Measurements from ENCODE around the gene SIAE. TPM values are rescaled to one million over a fixed set of nuclear protein-coding genes. Genes with fewer than 3 reads are reported as not detected.
A peak's percentile ranks its signal among the peaks of the same experiment; 100 is the strongest.

Gene SIAE, protein sequence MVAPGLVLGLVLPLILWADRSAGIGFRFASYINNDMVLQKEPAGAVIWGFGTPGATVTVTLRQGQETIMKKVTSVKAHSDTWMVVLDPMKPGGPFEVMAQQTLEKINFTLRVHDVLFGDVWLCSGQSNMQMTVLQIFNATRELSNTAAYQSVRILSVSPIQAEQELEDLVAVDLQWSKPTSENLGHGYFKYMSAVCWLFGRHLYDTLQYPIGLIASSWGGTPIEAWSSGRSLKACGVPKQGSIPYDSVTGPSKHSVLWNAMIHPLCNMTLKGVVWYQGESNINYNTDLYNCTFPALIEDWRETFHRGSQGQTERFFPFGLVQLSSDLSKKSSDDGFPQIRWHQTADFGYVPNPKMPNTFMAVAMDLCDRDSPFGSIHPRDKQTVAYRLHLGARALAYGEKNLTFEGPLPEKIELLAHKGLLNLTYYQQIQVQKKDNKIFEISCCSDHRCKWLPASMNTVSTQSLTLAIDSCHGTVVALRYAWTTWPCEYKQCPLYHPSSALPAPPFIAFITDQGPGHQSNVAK
- 34.4 TPM for total RNA-seq

- ATAC-seq (peak; percentile 98), DNase-seq (ENCODE audit: low spot score) (peak; percentile 94)
Observed at GRCh38 chr11:124673333-124674167, at the start of gene SIAE, which contains the start of gene SPA17. Gene SIAE (minus strand): TSS chr11:124673739. CDS start chr11:124673708, 31 bp downstream. Gene SPA17 (plus strand): TSS chr11:124673904. CDS start chr11:124675265, 1,361 bp downstream.

DNA sequence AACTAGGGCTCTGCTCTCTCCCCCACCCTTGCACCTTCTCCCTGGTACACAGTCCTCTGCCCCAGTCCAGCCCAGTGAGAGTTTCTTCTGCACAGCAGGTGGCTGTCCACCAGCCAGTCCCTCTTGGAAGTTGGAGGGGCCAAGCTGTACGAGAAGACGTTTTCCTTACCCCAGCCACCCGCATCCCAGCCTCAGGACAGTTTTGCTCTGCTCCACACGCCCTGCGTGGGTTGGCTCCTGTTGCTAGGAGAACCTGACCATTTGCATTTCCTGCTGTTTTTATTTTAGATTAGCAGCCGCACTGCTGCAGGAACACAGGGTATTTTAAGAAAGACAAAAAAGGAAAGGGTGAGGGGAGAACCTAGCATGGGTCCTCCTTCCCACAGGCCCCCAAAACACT is 48.6 kb upstream of the SIAE start:
- DNase-seq (ENCODE audit: low spot score) (no peak), ATAC-seq (no peak)

- no peak for ATAC-seq
- no peak for DNase-seq (ENCODE audit: low spot score)
Observed at GRCh38 chr11:124719534-124719933, 46.0 kb upstream of the SIAE start.

- ATAC-seq, result no peak
Observed at GRCh38 chr11:124718801-124719200, 45.3 kb upstream of the SIAE start.

DNA sequence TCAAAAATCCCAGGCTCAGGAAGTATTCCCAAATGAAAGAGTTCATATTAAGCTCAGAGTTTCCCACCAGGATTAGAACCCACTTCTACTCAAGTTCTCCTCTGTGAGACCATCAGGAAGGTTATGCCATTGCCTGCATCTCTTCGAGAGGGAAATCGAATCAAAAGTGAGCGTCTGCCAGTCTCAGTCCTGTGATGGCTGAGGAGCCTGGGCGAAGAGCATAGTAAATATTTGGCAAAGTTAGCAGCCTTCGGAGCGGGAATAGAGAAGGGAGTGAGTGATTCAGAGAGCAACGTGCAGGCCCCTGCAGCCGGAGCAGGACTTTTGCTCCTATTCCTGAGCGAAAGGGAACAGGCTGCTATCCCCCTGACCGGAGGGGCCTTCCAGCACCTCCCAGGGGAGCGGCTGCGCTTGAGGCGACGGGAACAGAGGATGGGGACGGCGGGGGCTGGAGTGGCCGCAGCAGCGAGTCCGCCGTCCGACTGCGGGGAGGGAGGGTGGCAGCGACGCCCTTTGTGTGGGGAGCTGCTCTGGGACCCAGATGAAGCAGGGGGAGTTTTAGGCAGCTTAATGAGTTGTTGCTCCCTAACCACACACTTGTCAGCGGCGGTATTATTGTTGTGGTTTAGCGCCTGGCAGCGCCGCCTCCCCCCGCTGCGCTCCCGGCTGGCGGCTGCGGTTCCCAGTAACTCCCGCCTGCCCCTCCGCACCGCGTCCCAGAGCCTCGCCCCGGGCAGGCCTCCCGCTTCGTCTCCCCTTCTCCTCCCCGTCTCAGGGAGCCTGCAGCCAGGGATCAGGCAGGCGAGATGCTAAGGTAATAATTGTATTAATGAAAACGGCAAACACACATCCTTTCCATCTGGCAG is 44.5 kb upstream of the SIAE start:
- DNase-seq (ENCODE audit: low spot score) (no peak), ATAC-seq (peak; percentile 61)

More at GRCh38 chr11:124718801-124719200, 45.3 kb upstream of the SIAE start:
- no peak for DNase-seq (ENCODE audit: low spot score)

- ATAC-seq (peak; percentile 54), DNase-seq (ENCODE audit: low spot score) (no peak)
Observed at GRCh38 chr11:124717421-124717785, 43.9 kb upstream of the SIAE start.

- ATAC-seq, result no peak
- no peak for DNase-seq (ENCODE audit: low spot score)
Observed at GRCh38 chr11:124716591-124716990, 43.1 kb upstream of the SIAE start.

DNA sequence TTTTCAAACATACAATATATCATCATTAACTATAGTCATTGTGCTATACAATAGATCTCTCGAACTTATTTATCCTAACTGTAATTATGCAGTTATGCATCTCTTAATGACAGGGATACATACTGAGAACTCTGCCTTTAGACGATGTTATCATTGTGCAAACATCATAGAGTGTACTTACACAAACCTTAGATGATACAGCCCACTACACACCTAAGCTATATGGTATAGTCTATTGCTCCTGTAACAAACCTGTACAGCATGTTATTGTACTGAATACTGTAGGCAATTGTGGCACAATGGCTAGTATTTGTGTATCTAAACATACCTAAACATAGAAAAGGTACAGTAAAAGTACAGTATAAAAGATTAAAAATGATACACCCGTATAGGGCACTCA is 38.9 kb upstream of the SIAE start:
- DNase-seq (ENCODE audit: low spot score) (no peak), ATAC-seq (no peak)

DNA sequence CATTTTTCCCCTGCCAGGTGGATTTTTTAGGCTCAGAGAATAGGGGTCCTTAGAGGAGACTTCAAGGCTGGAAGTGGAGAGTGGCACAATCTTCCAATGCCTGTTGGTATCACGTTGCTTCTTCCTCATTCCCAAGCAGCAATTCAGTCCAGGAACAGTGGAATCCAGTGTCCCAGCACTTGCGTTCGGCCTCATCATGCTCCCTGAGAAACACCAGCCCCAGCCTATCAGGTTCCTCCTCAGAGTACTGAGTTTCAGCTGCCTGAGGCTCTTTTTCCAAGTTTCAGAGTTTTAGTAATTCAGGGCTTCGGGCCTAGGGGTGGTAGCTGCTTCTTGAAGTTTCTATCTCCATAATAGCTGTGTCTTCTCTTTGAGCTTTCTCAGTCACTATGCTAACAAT is 34.3 kb upstream of the SIAE start:
- ATAC-seq (no peak), DNase-seq (ENCODE audit: low spot score) (no peak)

GRCh38 chr11:124700028-124700427 is 26.5 kb upstream of the SIAE start:
- no peak for ATAC-seq
- DNase-seq (ENCODE audit: low spot score), result no peak

DNA sequence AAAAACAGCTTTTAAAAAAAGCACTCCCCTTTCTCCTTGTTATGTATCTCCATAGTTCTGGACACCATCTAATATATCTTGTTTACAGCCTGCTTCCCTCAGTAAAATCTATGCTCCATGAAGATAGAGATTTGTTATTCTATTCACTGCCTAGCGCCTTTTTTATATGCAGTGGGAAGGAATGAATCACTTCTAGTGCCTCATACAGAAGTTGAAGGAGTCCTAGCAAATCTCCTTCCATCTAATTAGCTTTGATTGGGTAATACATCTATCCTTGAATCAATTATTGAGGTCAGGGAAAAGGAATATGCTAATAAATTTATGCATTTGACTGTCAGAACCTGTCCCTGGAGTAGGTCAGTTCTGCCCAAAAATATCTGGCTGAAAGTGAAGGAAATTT is 26.0 kb upstream of the SIAE start:
- ATAC-seq (no peak), DNase-seq (ENCODE audit: low spot score) (no peak)

GRCh38 chr11:124693142-124693541 is 19.6 kb upstream of the SIAE start:
- DNase-seq (ENCODE audit: low spot score), result no peak
- ATAC-seq, result no peak

GRCh38 chr11:124682443-124682842 is 8.9 kb upstream of the SIAE start:
- DNase-seq (ENCODE audit: low spot score), result no peak

GRCh38 chr11:124681421-124681820 is 7.9 kb upstream of the SIAE start:
- no peak for DNase-seq (ENCODE audit: low spot score)
- no peak for ATAC-seq

More at GRCh38 chr11:124682443-124682842, 8.9 kb upstream of the SIAE start:
- ATAC-seq, result no peak

DNA sequence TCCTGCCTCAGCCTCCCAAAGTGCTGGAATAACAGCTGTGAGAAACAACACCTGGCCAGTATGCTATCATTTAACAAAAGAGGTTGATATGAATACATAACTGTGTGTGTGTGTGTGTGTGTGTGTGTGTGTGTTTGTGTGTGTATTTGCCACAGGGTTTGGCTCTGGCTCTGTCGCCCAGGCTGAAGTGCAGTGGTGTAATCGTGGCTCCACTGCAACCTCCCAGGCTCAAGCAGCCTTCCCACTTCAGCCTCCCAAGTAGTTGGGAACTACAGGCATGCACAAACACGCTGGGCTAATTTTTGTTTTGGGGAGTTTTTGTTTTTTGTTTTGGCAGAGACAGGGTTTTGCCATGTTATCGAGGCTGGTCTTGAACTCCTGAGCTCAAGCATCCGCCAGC is 4.9 kb upstream of the SIAE start:
- no peak for ATAC-seq
- DNase-seq (ENCODE audit: low spot score), result no peak

- ATAC-seq (peak; percentile 19), DNase-seq (ENCODE audit: low spot score) (no peak)
Observed at GRCh38 chr11:124676386-124676785, 2.8 kb upstream of the SIAE start.

- ATAC-seq, result no peak
- no peak for DNase-seq (ENCODE audit: low spot score)
Observed at GRCh38 chr11:124674571-124674970, 1.0 kb upstream of the SIAE start.

DNA sequence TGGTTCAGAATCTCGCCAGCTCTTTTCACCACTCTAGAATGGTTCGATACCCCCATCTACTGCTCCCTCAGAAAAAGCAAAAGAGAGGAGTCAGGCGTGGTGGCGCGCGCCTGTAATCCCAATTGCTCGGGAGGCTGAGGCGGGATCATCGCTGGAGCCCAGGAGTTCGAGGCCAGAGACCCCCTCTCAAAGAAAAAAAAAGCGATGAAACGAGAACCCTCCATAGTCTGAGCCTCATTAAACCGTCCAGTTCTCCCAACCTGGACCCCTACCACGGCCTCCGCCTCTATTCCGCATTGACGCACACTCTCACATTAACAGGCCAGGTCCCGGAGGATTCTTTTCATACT is 604 bp upstream of the SIAE start:
- ATAC-seq (no peak), DNase-seq (ENCODE audit: low spot score) (no peak)

DNA sequence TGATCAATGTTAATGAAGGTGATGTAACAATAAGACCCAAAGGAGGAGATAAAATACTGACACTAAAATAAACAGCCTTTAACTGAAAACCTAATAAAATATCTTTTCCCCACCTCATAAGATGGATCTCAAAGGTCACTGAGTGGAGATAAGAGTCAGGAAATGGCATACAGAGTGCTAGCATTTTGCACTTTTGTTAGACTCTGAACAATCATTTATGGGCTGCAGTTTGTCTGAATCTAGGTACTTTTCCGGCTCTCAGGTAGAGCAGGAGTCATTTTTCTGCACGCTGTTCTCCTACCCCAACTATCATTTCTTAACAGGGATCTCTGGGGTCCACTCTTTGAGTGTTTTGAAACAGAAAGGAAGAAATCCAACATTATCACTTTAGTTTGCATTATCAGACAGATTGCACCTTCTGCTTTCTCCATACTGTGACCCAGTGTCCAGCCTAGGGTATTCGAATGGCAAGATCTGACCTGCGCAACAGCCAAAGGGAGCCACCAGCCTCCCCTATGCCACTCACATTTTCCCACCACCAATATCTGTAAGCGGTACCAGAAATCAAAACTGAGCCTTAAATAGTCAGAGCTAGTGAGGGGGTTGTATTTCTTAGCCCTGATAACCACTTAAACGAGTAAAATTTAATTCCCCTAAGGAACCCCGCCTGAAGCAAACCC is 863 bp downstream of the SIAE start:
- DNase-seq (ENCODE audit: low spot score) (no peak), ATAC-seq (no peak)

DNA sequence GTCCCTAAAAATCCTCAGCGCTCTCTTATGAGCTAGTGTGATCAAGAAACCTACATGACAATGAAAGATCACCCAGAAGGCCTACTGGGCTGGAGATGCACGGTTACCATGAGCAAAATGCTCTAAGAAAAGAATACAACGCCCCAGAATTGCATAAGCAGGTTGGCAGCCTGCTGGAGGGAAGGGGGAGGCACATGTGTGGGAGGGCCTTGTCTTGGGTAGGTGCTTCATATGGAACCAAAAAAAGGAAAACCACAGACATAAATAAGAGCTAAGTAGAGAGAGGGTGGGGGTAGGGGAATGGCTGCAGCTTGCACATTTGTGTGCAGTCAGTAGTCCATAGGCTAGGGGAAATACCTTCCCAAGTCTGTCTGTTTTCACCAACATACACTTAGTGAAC is 2.8 kb downstream of the SIAE start:
- DNase-seq (ENCODE audit: low spot score) (no peak), ATAC-seq (no peak)

Data from left lobe of liver (tissue), 2 donors.